GM18858 (cell line): ENCODE measurements around the gene ABHD15.

ENCODE experiments used
- ATAC-seq: cut with Tn5 transposase; IDR thresholded peaks from one replicate; pipeline ENCODE4 v1.9.1; 2021; ENCODE audit not compliant: unreplicated experiment

The ABHD15 gene

GRCh38 chr17:29583324-29584248, 16.7 kb upstream of the ABHD15 start:
- no peak for ATAC-seq

GRCh38 chr17:29582772-29583171, 15.9 kb upstream of the ABHD15 start:
- ATAC-seq = no peak

GRCh38 chr17:29582254-29582765, 15.5 kb upstream of the ABHD15 start:
- no peak for ATAC-seq

GRCh38 chr17:29581583-29582253, 14.9 kb upstream of the ABHD15 start:
- ATAC-seq = no peak

GRCh38 chr17:29579866-29580771, 13.3 kb upstream of the ABHD15 start:
- peak; percentile 82 for ATAC-seq

- ATAC-seq = no peak
Measured at GRCh38 chr17:29578626-29579485, 12.0 kb upstream of the ABHD15 start.

GRCh38 chr17:29577385-29578211, 10.8 kb upstream of the ABHD15 start:
- ATAC-seq = no peak

GRCh38 chr17:29577001-29577370, 10.1 kb upstream of the ABHD15 start:
- no peak for ATAC-seq

- ATAC-seq = no peak
Measured at GRCh38 chr17:29576214-29577000, 9.6 kb upstream of the ABHD15 start.

- no peak for ATAC-seq
Measured at GRCh38 chr17:29575511-29576213, 8.8 kb upstream of the ABHD15 start.

- ATAC-seq = no peak
Measured at GRCh38 chr17:29574732-29575510, 8.1 kb upstream of the ABHD15 start.

- ATAC-seq = no peak
Measured at GRCh38 chr17:29573871-29574731, 7.3 kb upstream of the ABHD15 start.

- ATAC-seq = no peak
Measured at GRCh38 chr17:29573558-29573869, 6.7 kb upstream of the ABHD15 start.

GRCh38 chr17:29572691-29573557, 6.1 kb upstream of the ABHD15 start:
- no peak for ATAC-seq
